Vagina (tissue), 2 donors: ENCODE results near the gene KRTAP22-2. TPM values are rescaled to one million over a fixed set of nuclear protein-coding genes. Genes with fewer than 3 reads are reported as not detected.

ENCODE experiments used
- DNase-seq, 2 donors: peaks; one replicate each; pipeline ENCODE4 v3.0.0-alpha.2; 2017; ENCODE audit errors: extremely low spot score in 2 of 2
- H3K27ac ChIP-seq: fragments of 200-600 bp; sonication (generic); one replicate; pipeline ENCODE4 v1.5.1; 2019
- H3K27me3 ChIP-seq: fragments of 200-600 bp; sonication (generic); one replicate; pipeline ENCODE4 v1.5.1; 2019
- H3K36me3 ChIP-seq, 2 donors: fragments of 200-600 bp; sonication (generic); one replicate each; pipeline ENCODE4 v1.5.1; 2017 to 2019
- H3K4me1 ChIP-seq: fragments of 200-600 bp; sonication (generic); one replicate; pipeline ENCODE4 v1.5.1; 2019
- H3K4me3 ChIP-seq, 2 donors: fragments of 200-600 bp; sonication (generic); 1 replicate in 1 of 2; 2 replicates in 1 of 2; pipeline ENCODE4 v1.5.1; 2016 to 2019
- H3K9me3 ChIP-seq: fragments of 200-600 bp; sonication (generic); one replicate; pipeline ENCODE4 v1.5.1; 2019
- CTCF ChIP-seq, 3 experiments: fragments of 450-650 bp in 2 of 3; fragments of 200-600 bp in 1 of 3; sonication (generic) in 1 of 3; IDR thresholded peaks; one replicate each; pipeline ENCODE4 v1.5.1; 2017 to 2019; ENCODE audit warnings: antibody characterized with exemption in 3 of 3, mild to moderate bottlenecking in 2 of 3, moderate library complexity in 2 of 3
- POLR2A ChIP-seq, 2 donors: fragments of 450-650 bp; IDR thresholded peaks; one replicate each; pipeline ENCODE4 v1.6.1; 2017; ENCODE audit warnings: antibody characterized with exemption in 2 of 2, mild to moderate bottlenecking in 2 of 2, moderate library complexity in 2 of 2
- POLR2AphosphoS5 ChIP-seq, 2 donors: sonication (generic); formaldehyde crosslinking; IDR thresholded peaks; one replicate each; pipeline ENCODE4 v1.9.0; 2017; ENCODE audit warnings: antibody characterized with exemption in 2 of 2, mild to moderate bottlenecking in 2 of 2, low read depth in 1 of 2; ENCODE audit not compliant: insufficient read depth in 1 of 2
- intact Hi-C: fragments of 100-400 bp; cut with DNase I; formaldehyde crosslinking; loops from one replicate; pipeline ENCODE4 v1.15.1; 2023
- total RNA-seq: library from RNA; depleted of rRNA; stranded (reverse); fragments of >200 nt; gene quantifications from one replicate; pipeline ENCODE4 v1.2.3, GENCODE V29; 2016

Gene KRTAP22-2
- not detected for total RNA-seq

- Histone ChIP-seq H3K27me3 (no peaks in the 10 kb centered on the region), H3K36me3 (no peaks in the 10 kb centered on the region), H3K27ac (no peak within 1 kb of the TSS), H3K4me3 (no peak within 1 kb of the TSS), H3K4me1 (no peaks in the 10 kb centered on the region), H3K9me3 (no peaks in the 10 kb centered on the region)
- DNase-seq = no peak
- TF ChIP-seq POLR2AphosphoS5 (IDR thresholded peaks at IDR 0.05; ENCODE audit: insufficient read depth in 1 of 2, low read depth in 1 of 2) (no peak), POLR2A (IDR thresholded peaks at IDR 0.05) (no peak), CTCF (IDR thresholded peaks at IDR 0.05) (no peak)
- intact Hi-C loops = no loop called here
Measured at GRCh38 chr21:30590297-30590696, at the start of gene KRTAP22-2. Gene KRTAP22-2 (minus strand): TSS chr21:30590397.

GRCh38 chr21:30638686-30639085 lies 48.5 kb upstream of the KRTAP22-2 start:
- H3K27me3 ChIP-seq = no peaks in the 10 kb centered on the region
- no peak for DNase-seq
- H3K4me3 ChIP-seq = no peak overlapping the region
- H3K27ac ChIP-seq = no peak overlapping the region
- TF ChIP-seq POLR2A (IDR thresholded peaks at IDR 0.05) = no peak
- TF ChIP-seq POLR2AphosphoS5 (IDR thresholded peaks at IDR 0.05; ENCODE audit: insufficient read depth in 1 of 2, low read depth in 1 of 2) = no peak
- TF ChIP-seq CTCF (IDR thresholded peaks at IDR 0.05) = no peak
- H3K9me3 ChIP-seq = no peaks in the 10 kb centered on the region
- intact Hi-C loops = no loop called here
- H3K36me3 ChIP-seq = no peaks in the 10 kb centered on the region
- H3K4me1 ChIP-seq = no peaks in the 10 kb centered on the region

- Histone ChIP-seq H3K27me3 (no peaks in the 10 kb centered on the region), H3K36me3 (no peaks in the 10 kb centered on the region), H3K4me3 (no peak within 1 kb of the TSS), H3K27ac (no peak within 1 kb of the TSS), H3K9me3 (no peaks in the 10 kb centered on the region), H3K4me1 (no peaks in the 10 kb centered on the region)
- no peak for DNase-seq
- TF ChIP-seq CTCF (IDR thresholded peaks at IDR 0.05) (no peak), POLR2A (IDR thresholded peaks at IDR 0.05) (no peak), POLR2AphosphoS5 (IDR thresholded peaks at IDR 0.05; ENCODE audit: insufficient read depth in 1 of 2, low read depth in 1 of 2) (no peak)
- intact Hi-C loops = no loop called here
Measured at GRCh38 chr21:30634906-30635305, 44.7 kb upstream of the KRTAP22-2 start, which contains the start of gene KRTAP20-2. Gene KRTAP20-2 (plus strand): TSS chr21:30635206. CDS start chr21:30635264, 58 bp downstream.

- Histone ChIP-seq H3K27me3 (no peaks in the 10 kb centered on the region), H3K9me3 (no peaks in the 10 kb centered on the region), H3K4me1 (no peaks in the 10 kb centered on the region), H3K36me3 (no peaks in the 10 kb centered on the region), H3K27ac (no peak overlapping the region), H3K4me3 (no peak overlapping the region)
- TF ChIP-seq POLR2AphosphoS5 (IDR thresholded peaks at IDR 0.05; ENCODE audit: insufficient read depth in 1 of 2, low read depth in 1 of 2) (no peak), POLR2A (IDR thresholded peaks at IDR 0.05) (no peak), CTCF (IDR thresholded peaks at IDR 0.05) (no peak)
- intact Hi-C loops = no loop called here
- DNase-seq = no peak
Measured at GRCh38 chr21:30629200-30629599, 39.0 kb upstream of the KRTAP22-2 start.

- TF ChIP-seq POLR2AphosphoS5 (IDR thresholded peaks at IDR 0.05; ENCODE audit: insufficient read depth in 1 of 2, low read depth in 1 of 2) = no peak
- no peak for TF ChIP-seq POLR2A (IDR thresholded peaks at IDR 0.05)
- TF ChIP-seq CTCF (IDR thresholded peaks at IDR 0.05) = no peak
- Histone ChIP-seq H3K27ac (no peak overlapping the region), H3K4me1 (no peaks in the 10 kb centered on the region), H3K36me3 (no peaks in the 10 kb centered on the region), H3K27me3 (no peaks in the 10 kb centered on the region), H3K9me3 (no peaks in the 10 kb centered on the region), H3K4me3 (no peak overlapping the region)
- intact Hi-C loops = no loop called here
- no peak for DNase-seq
Measured at GRCh38 chr21:30628109-30628508, 37.9 kb upstream of the KRTAP22-2 start.
